Measurements from ENCODE around the gene VSIG10. TPM values are rescaled to one million over a fixed set of nuclear protein-coding genes. Genes with fewer than 3 reads are reported as not detected.
"Not testable (repeated sequence)": the region's sequence is repeated elsewhere in the genome, so short reads cannot be mapped to it uniquely, and the experiment has no call there.

VSIG10 gene
- total RNA-seq, 2 donors from 2014 or later: 20.4 to 41.0 TPM

DNA sequence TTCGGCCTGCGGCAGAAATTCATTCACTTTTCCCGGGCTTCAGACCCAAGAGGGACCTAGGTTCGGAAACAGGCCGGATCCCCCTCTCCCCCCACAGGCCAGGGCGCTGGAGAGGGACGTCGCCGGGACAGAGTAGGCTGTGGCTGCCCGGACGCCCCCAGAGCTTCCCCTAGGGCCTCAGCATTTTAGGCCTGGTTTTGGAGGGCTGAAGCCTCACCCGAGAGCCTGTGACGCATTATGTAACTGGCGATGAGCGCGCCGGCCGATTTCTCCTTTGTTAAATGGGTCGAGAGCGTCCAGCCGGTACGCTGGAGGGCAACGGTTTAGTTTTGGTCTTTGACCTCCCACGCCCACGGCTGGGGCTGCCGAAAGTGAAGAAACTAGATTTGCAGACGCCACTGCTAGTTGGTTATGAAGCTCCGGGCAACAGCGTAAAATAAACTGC, 32.8 kb upstream of the VSIG10 start:
- ATAC-seq: peak; percentile 26
- Histone ChIP-seq H3K27me3 (no peaks in the 10 kb centered on the region), H3K4me1 (peaks cover 58% of the 10 kb centered on the region), H3K27ac (peak overlapping the region; percentile 75 to 94 (median 90)), H3K4me3 (peak overlapping the region; percentile 60 to 92), H3K9me3 (no peaks in the 10 kb centered on the region), H3K36me3 (replicated peaks in 1 of 2; ENCODE audit: insufficient read depth in 1 of 2, low read depth in 2 of 2) (peaks cover 6 to 14% of the 10 kb centered on the region in 2 donors)
- 0 to 1% methylated on average over 9 to 29 of the region's 29 CpGs for WGBS, 2 donors
- DNase-seq: peak; percentile 54 to 68 (median 61)
- no peak for TF ChIP-seq POLR2A (IDR thresholded peaks at IDR 0.05)
- TF ChIP-seq, protein P1, sequence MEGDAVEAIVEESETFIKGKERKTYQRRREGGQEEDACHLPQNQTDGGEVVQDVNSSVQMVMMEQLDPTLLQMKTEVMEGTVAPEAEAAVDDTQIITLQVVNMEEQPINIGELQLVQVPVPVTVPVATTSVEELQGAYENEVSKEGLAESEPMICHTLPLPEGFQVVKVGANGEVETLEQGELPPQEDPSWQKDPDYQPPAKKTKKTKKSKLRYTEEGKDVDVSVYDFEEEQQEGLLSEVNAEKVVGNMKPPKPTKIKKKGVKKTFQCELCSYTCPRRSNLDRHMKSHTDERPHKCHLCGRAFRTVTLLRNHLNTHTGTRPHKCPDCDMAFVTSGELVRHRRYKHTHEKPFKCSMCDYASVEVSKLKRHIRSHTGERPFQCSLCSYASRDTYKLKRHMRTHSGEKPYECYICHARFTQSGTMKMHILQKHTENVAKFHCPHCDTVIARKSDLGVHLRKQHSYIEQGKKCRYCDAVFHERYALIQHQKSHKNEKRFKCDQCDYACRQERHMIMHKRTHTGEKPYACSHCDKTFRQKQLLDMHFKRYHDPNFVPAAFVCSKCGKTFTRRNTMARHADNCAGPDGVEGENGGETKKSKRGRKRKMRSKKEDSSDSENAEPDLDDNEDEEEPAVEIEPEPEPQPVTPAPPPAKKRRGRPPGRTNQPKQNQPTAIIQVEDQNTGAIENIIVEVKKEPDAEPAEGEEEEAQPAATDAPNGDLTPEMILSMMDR (IDR thresholded peaks at IDR 0.05): no peak
- intact Hi-C loops (cut with DNase I): no loop called here

DNA sequence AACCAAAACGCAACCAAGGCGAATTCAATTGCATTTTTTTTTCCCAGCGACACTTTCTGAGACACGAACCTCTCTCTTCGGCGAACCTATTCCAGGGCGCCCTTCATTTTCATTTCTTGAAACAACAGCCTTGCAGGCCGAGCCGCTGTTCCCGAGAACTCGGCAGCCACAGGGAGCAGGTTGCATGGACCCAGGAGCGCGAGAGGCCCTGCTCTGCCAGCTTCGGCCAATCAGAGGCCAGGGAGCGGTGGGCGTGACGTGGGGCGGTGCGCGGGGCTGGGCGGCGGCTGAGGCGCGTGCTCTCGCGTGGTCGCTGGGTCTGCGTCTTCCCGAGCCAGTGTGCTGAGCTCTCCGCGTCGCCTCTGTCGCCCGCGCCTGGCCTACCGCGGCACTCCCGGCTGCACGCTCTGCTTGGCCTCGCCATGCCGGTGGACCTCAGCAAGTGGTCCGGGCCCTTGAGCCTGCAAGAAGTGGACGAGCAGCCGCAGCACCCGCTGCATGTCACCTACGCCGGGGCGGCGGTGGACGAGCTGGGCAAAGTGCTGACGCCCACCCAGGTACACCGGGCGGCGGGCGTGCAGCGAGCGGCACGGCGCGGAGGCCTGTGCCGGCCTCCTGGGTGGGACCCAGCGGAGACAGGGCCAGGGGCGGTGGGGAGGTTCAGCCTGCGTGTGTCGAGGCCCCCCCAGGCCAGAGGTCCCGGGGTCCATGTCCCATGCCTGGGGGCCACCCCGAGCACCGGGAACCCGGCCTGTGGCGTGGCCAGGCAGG, 32.2 kb upstream of the VSIG10 start, which contains the start of gene PEBP1:
Gene PEBP1, plus strand, starts transcription at position 337 of the 771 bp plus-strand sequence. Its CDS starts 86 bp downstream, at position 423.
- Histone ChIP-seq H3K4me1 (peaks cover 64% of the 10 kb centered on the region), H3K4me3 (peak within 1 kb of the TSS; percentile 60 to 92), H3K36me3 (replicated peaks in 1 of 2; ENCODE audit: insufficient read depth in 1 of 2, low read depth in 2 of 2) (peaks cover 6 to 10% of the 10 kb centered on the region in 2 donors), H3K27me3 (no peaks in the 10 kb centered on the region), H3K9me3 (no peaks in the 10 kb centered on the region), H3K27ac (peak within 1 kb of the TSS; percentile 75 to 94 (median 90))
- TF ChIP-seq POLR2A (IDR thresholded peaks at IDR 0.05): peak; percentile 96 to 97 (median 97)
- TF ChIP-seq, protein P1 (IDR thresholded peaks at IDR 0.05): peak in 2 of 7 experiments; percentile 11 to 15
- ATAC-seq (peak; percentile 96), DNase-seq (peak; percentile 96)
- intact Hi-C loops (cut with DNase I): no loop called here
- 0 to 1% methylated on average over 14 to 68 of the region's 70 CpGs for WGBS, 2 donors

DNA sequence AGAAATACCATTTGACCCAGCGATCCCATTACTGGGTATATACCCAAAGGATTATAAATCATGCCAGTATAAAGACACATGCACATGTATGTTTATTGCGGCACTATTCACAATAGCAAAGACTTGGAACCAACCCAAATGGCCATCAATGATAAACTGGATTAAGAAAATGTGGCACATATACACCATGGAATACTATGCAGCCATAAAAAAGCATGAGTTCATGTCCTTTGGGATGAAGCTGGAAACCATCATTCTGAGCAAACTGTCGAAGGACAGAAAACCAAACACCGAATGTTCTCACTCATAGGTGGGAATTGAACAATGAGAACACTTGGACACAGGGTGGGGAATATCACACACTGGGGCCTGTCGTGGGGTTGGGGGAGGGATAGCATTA, 25.6 kb upstream of the VSIG10 start:
- peaks cover 58% of the 10 kb centered on the region for H3K4me1 ChIP-seq
- 96 to 99% methylated on average over 5 of the region's 5 CpGs for WGBS, 2 donors
- ATAC-seq; DNase-seq; H3K27ac ChIP-seq; H3K9me3 ChIP-seq; H3K4me3 ChIP-seq; H3K27me3 ChIP-seq; intact Hi-C loops (cut with DNase I); H3K36me3 ChIP-seq (replicated peaks in 1 of 2; ENCODE audit: insufficient read depth in 1 of 2, low read depth in 2 of 2): not testable (repeated sequence)

DNA sequence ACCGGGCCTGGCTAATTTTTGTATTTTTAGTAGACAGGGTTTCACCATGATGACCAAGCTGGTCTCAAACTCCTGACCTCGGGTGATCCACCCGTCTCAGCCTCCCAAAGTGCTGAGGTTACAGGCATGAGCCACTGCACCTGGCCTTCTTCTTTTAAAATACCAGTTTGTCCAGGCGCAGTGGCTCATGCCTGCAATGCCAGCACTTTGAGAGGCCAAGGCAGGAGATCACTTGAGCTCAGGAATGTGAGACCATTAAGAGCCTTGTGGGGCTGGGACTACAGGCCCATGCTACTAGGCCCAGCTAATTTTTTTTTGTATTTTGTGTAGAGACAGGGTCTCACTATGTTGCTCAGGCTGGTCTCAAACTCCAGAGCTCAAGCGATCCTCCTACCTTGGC, 24.1 kb upstream of the VSIG10 start:
- H3K36me3 ChIP-seq (replicated peaks in 1 of 2; ENCODE audit: insufficient read depth in 1 of 2, low read depth in 2 of 2): no peaks in the 10 kb centered on the region
- no peaks in the 10 kb centered on the region for H3K9me3 ChIP-seq
- TF ChIP-seq, protein P1 (IDR thresholded peaks at IDR 0.05): no peak
- TF ChIP-seq POLR2A (IDR thresholded peaks at IDR 0.05): no peak
- no peak for DNase-seq
- 92 to 97% methylated on average over 5 of the region's 5 CpGs for WGBS, 2 donors
- peak overlapping the region in 3 of 4 donors; percentile 91 to 98 (median 93) for H3K27ac ChIP-seq
- no peak overlapping the region for H3K4me3 ChIP-seq
- no peaks in the 10 kb centered on the region for H3K27me3 ChIP-seq
- intact Hi-C loops (cut with DNase I): no loop called here
- ATAC-seq: no peak
- H3K4me1 ChIP-seq: peaks cover 62% of the 10 kb centered on the region

DNA sequence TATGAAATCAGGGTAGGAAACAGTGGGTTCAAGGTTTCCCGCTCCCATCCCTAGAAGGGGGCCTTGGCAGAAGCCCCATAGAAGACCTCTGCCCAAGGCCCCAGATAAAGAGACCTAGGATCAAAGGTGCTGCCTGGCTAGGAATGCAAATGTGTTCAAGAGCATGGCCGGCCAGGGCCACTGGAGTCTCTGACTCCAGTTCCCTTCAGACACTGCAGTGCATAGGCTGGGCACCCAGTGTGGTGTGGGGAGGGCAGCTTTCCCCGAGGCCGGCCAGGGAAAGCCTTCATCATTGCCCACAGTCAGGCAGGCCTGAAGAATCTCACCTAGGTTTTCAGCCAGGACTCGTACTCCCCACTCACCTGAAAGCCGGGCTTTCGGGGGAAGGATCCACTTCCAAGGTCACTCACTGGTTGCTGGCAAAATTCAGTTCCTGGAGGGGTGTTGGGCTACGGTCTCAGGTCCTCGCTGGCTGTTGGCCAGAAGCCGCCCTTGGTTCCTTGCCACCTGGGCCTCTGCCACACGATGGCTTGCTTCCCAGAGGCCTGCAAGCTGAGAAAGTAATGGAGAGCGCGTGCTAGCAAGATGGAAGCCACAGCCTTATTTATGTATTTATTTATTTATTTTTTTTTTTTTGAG, 22.4 kb upstream of the VSIG10 start:
- H3K27ac ChIP-seq: peak overlapping the region; percentile 91 to 98 (median 92)

More for the DNA sequence above, 22.4 kb upstream of the VSIG10 start:
- DNase-seq (peak; percentile 94 to 97 (median 96)), ATAC-seq (peak; percentile 92)
- intact Hi-C loops (cut with DNase I): no loop called here
- 15 to 18% methylated on average over 4 to 13 of the region's 13 CpGs for WGBS, 2 donors
- H3K9me3 ChIP-seq: no peaks in the 10 kb centered on the region
- H3K4me1 ChIP-seq: peaks cover 48% of the 10 kb centered on the region
- no peaks in the 10 kb centered on the region for H3K27me3 ChIP-seq
- H3K4me3 ChIP-seq: no peak overlapping the region
- no peaks in the 10 kb centered on the region for H3K36me3 ChIP-seq (replicated peaks in 1 of 2; ENCODE audit: insufficient read depth in 1 of 2, low read depth in 2 of 2)
- TF ChIP-seq, protein P1 (IDR thresholded peaks at IDR 0.05): no peak
- TF ChIP-seq POLR2A (IDR thresholded peaks at IDR 0.05): peak in 1 of 3 donors; percentile 11
